Measurements from ENCODE around the gene DIO3. TPM values are rescaled to one million over a fixed set of nuclear protein-coding genes. Genes with fewer than 3 reads are reported as not detected.

The DIO3 gene
- total RNA-seq, 2 donors from 2014 or later: 24.2 to 60.5 TPM

- Histone ChIP-seq H3K36me3 (ENCODE audit: control insufficient read depth, insufficient read depth, low read length) (no peaks in the 10 kb centered on the region), H3K4me1 (ENCODE audit: control insufficient read depth, insufficient read depth, low read length) (no peaks in the 10 kb centered on the region), H3K9me3 (ENCODE audit: control insufficient read depth, low read length) (no peaks in the 10 kb centered on the region), H3K27ac (ENCODE audit: low read depth, low read length) (no peak overlapping the region), H3K9ac (ENCODE audit: extremely low read depth, low read length, poor library complexity, severe bottlenecking) (no peak overlapping the region), H3K4me3 (ENCODE audit: low read length) (no peak overlapping the region), H3K27me3 (ENCODE audit: control insufficient read depth, insufficient read depth, low read length, poor library complexity, severe bottlenecking) (peaks cover 11% of the 10 kb centered on the region)
- no peaks in the 10 kb centered on the region for H3K9me3 Mint-ChIP-seq
- TF ChIP-seq CTCF (conservative IDR thresholded peaks at IDR 0.05): no peak
- no peaks in the 10 kb centered on the region for H3K4me1 Mint-ChIP-seq
- H3K4me3 Mint-ChIP-seq: no peak overlapping the region
- H3K27ac Mint-ChIP-seq: no peak overlapping the region
- 94% methylated on average over 47 to 54 of the region's 54 CpGs for WGBS, 2 experiments (ENCODE audit: insufficient coverage in 1 of 2, insufficient read length in 1 of 2)
- peak; percentile 45 for DNase-seq
- no peaks in the 10 kb centered on the region for H3K36me3 Mint-ChIP-seq (ENCODE audit: low read depth)
- H3K27me3 Mint-ChIP-seq (ENCODE audit: insufficient read depth): peaks cover 14% of the 10 kb centered on the region
Observed at GRCh38 chr14:101584055-101584859, 23.0 kb downstream of the DIO3 start.

DNA sequence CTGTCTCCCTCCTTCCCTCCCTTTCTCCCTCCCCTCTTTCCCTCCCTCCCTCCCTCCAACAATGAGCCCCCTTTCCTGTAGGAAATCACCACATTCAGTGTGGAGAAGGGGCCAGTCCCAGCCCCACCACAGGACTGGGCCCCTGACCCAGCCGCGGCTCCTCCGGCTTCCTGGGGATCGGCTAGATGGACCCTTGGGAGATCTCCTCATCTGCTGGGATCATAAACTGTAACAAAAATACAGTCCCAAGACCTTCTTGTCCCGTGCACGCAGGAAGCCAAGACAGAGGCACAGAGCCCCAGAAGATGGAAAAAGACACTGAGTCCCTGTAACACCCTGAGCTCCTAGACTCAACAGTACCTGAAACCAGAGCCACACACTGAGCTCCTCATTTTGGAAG is 23.9 kb downstream of the DIO3 start:
- H3K9me3 Mint-ChIP-seq: no peaks in the 10 kb centered on the region
- Histone ChIP-seq H3K9me3 (ENCODE audit: control insufficient read depth, low read length) (no peaks in the 10 kb centered on the region), H3K9ac (ENCODE audit: extremely low read depth, low read length, poor library complexity, severe bottlenecking) (no peak overlapping the region), H3K4me1 (ENCODE audit: control insufficient read depth, insufficient read depth, low read length) (no peaks in the 10 kb centered on the region), H3K27ac (ENCODE audit: low read depth, low read length) (no peak overlapping the region), H3K36me3 (ENCODE audit: control insufficient read depth, insufficient read depth, low read length) (no peaks in the 10 kb centered on the region), H3K4me3 (ENCODE audit: low read length) (no peak overlapping the region), H3K27me3 (ENCODE audit: control insufficient read depth, insufficient read depth, low read length, poor library complexity, severe bottlenecking) (peaks cover 5% of the 10 kb centered on the region)
- no peaks in the 10 kb centered on the region for H3K4me1 Mint-ChIP-seq
- no peak overlapping the region for H3K27ac Mint-ChIP-seq
- no peaks in the 10 kb centered on the region for H3K36me3 Mint-ChIP-seq (ENCODE audit: low read depth)
- H3K4me3 Mint-ChIP-seq: no peak overlapping the region
- TF ChIP-seq CTCF (conservative IDR thresholded peaks at IDR 0.05): no peak
- peak; percentile 9 for DNase-seq
- whole genome bisulfite sequencing, 2 experiments (ENCODE audit: insufficient coverage in 1 of 2, insufficient read length in 1 of 2): 95 to 100% methylated on average over 3 to 6 of the region's 6 CpGs
- H3K27me3 Mint-ChIP-seq (ENCODE audit: insufficient read depth): peaks cover 13% of the 10 kb centered on the region

GRCh38 chr14:101586531-101587430 is 25.5 kb downstream of the DIO3 start:
- Histone ChIP-seq H3K4me1 (ENCODE audit: control insufficient read depth, insufficient read depth, low read length) (no peaks in the 10 kb centered on the region), H3K9me3 (ENCODE audit: control insufficient read depth, low read length) (no peaks in the 10 kb centered on the region), H3K27me3 (ENCODE audit: control insufficient read depth, insufficient read depth, low read length, poor library complexity, severe bottlenecking) (no peaks in the 10 kb centered on the region), H3K36me3 (ENCODE audit: control insufficient read depth, insufficient read depth, low read length) (no peaks in the 10 kb centered on the region), H3K9ac (ENCODE audit: extremely low read depth, low read length, poor library complexity, severe bottlenecking) (no peak overlapping the region), H3K4me3 (ENCODE audit: low read length) (no peak overlapping the region), H3K27ac (ENCODE audit: low read depth, low read length) (no peak overlapping the region)
- Mint-ChIP-seq H3K9me3 (no peaks in the 10 kb centered on the region), H3K27me3 (ENCODE audit: insufficient read depth) (peaks cover 8% of the 10 kb centered on the region), H3K4me1 (no peaks in the 10 kb centered on the region), H3K36me3 (ENCODE audit: low read depth) (no peaks in the 10 kb centered on the region), H3K4me3 (no peak overlapping the region), H3K27ac (no peak overlapping the region)
- no peak for TF ChIP-seq CTCF (conservative IDR thresholded peaks at IDR 0.05)
- 89 to 91% methylated on average over 13 to 17 of the region's 17 CpGs for WGBS, 2 experiments (ENCODE audit: insufficient coverage in 1 of 2, insufficient read length in 1 of 2)
- peak; percentile 28 for DNase-seq
